Ishikawa (cell line): Measurements from ENCODE around the gene DAB1.

Experiments used
- CREB1 ChIP-seq: IDR thresholded peaks from 2 replicates; pipeline ENCODE4 v1.6.1; 2012; ENCODE audit warnings: low read depth
- EP300 ChIP-seq: IDR thresholded peaks from 2 replicates; pipeline ENCODE4 v1.6.1; 2012; ENCODE audit warnings: borderline replicate concordance
- FOXM1 ChIP-seq: IDR thresholded peaks from 2 replicates; pipeline ENCODE4 v1.6.1; 2012; ENCODE audit warnings: low read depth, borderline replicate concordance
- TCF12 ChIP-seq: IDR thresholded peaks from 2 replicates; pipeline ENCODE4 v1.6.1; 2012; ENCODE audit warnings: low read depth
- TF ChIP-seq, protein P1 (sequence below): IDR thresholded peaks from 2 replicates; pipeline ENCODE4 v1.6.1; 2012

DNA sequence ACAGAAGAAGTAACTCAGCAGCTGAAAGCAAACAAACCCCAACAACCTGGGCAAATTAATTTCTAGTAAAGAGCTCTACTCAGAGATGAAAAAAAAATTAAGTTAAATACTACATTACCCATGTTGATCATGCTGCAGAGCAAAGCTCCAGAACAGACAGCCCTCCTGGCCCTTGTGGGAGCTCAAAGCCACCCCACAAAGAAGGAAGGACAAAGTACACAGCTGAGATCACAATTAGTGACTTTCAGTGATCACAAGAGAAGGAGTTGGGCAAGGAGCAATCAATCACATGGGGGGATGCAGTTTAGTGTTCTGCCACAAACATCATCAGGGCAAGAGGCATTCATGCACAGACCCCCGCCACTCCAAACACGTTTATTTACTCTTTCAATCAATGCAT lies 114.2 kb downstream of the DAB1 start:
- TF ChIP-seq TCF12 (no peak), FOXM1 (no peak), CREB1 (no peak), EP300 (no peak)
- TF ChIP-seq, protein P1, sequence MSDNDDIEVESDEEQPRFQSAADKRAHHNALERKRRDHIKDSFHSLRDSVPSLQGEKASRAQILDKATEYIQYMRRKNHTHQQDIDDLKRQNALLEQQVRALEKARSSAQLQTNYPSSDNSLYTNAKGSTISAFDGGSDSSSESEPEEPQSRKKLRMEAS: no peak
